HL-60 (cell line): ENCODE measurements around the gene MROH2A.

Experiments used
- DNase-seq, 2 experiments: peaks; one replicate each; pipeline ENCODE4 v3.0.0-alpha.2; 2010 to 2020; ENCODE audit warnings: low read depth in 1 of 2, low spot score in 1 of 2
- H3K27ac ChIP-seq: fragments of 250-450 bp; sonication (Bioruptor Pico); replicated peaks from 2 replicates; pipeline ENCODE4 v1.5.1; 2020; ENCODE audit warnings: mild to moderate bottlenecking, moderate library complexity
- H3K27me3 ChIP-seq: fragments of 250-450 bp; sonication (Bioruptor Pico); 2 replicates; pipeline ENCODE4 v1.5.1; 2021; ENCODE audit warnings: mild to moderate bottlenecking, moderate library complexity; ENCODE audit not compliant: insufficient read depth, poor library complexity, severe bottlenecking
- H3K4me3 ChIP-seq: replicated peaks from 2 replicates; pipeline ENCODE4 v1.5.1; 2011; ENCODE audit warnings: mild to moderate bottlenecking, control low read depth, low read length; ENCODE audit not compliant: insufficient read depth
- GABPA ChIP-seq: IDR thresholded peaks from 2 replicates; pipeline ENCODE4 v1.6.1; 2012; ENCODE audit warnings: low read depth
- POLR2AphosphoS5 ChIP-seq: IDR thresholded peaks from 2 replicates; pipeline ENCODE4 v1.6.1; 2012; ENCODE audit warnings: low read depth
- REST ChIP-seq: IDR thresholded peaks from 2 replicates; pipeline ENCODE4 v1.6.1; 2012; ENCODE audit warnings: low read depth; ENCODE audit not compliant: insufficient replicate concordance
- SPI1 ChIP-seq: IDR thresholded peaks from 2 replicates; pipeline ENCODE4 v1.6.1; 2012; ENCODE audit warnings: low read depth, mild to moderate bottlenecking, borderline replicate concordance
- TF ChIP-seq, protein P1 (sequence below): IDR thresholded peaks from one replicate; pipeline ENCODE4 v1.5.1; 2011; ENCODE audit warnings: low read length, control low read depth, inconsistent platforms; ENCODE audit not compliant: insufficient read depth

Gene MROH2A

DNA sequence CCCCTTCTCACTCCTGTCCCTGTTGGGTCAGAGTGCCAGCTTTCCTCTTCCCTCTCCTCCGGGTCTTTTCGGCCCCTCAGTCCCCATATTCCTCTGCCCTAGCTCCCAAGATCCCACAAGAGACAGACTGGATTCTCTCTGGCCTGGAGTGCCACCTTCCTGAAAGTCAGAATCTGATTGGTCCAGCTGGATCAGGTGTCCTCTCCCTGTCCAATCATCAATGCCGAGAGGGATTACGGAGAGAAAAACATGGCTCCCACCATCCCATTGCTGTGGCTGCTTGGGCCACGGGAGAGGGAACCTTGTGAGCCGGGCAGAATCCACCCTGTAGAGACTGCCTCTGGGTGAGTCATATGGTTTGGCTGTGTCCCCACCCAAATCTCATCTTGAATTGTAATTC is 2.7 kb upstream of the MROH2A start:
- no peaks in the 10 kb centered on the region for H3K27me3 ChIP-seq
- no peak overlapping the region for H3K27ac ChIP-seq
- TF ChIP-seq REST = no peak
- TF ChIP-seq, protein P1, sequence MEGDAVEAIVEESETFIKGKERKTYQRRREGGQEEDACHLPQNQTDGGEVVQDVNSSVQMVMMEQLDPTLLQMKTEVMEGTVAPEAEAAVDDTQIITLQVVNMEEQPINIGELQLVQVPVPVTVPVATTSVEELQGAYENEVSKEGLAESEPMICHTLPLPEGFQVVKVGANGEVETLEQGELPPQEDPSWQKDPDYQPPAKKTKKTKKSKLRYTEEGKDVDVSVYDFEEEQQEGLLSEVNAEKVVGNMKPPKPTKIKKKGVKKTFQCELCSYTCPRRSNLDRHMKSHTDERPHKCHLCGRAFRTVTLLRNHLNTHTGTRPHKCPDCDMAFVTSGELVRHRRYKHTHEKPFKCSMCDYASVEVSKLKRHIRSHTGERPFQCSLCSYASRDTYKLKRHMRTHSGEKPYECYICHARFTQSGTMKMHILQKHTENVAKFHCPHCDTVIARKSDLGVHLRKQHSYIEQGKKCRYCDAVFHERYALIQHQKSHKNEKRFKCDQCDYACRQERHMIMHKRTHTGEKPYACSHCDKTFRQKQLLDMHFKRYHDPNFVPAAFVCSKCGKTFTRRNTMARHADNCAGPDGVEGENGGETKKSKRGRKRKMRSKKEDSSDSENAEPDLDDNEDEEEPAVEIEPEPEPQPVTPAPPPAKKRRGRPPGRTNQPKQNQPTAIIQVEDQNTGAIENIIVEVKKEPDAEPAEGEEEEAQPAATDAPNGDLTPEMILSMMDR = no peak
- TF ChIP-seq SPI1 = no peak
- TF ChIP-seq POLR2AphosphoS5 = no peak
- no peak for TF ChIP-seq GABPA
- no peak overlapping the region for H3K4me3 ChIP-seq
- no peak for DNase-seq

DNA sequence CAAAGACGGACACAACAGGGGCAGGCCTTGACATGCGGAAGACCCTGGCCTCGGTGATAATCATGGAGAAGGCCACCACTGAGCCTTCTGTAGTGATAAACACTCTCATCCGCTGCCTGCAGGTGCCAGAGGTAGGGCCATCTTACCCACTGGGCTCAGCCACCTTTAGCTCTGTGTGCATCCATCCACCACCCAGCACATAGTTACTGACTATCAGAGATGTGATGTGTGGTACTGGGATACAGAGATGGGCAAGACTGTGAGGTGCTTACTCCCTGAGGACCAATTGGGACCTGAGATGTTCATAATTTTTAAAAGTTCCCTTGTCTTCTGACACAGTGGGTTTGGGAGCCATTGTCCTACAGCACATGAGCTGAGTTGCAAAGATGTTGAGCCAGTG is 1.6 kb downstream of the MROH2A start:
- TF ChIP-seq REST = no peak
- Histone ChIP-seq H3K27me3 (no peaks in the 10 kb centered on the region), H3K4me3 (no peak overlapping the region), H3K27ac (no peak overlapping the region)
- DNase-seq = no peak

DNA sequence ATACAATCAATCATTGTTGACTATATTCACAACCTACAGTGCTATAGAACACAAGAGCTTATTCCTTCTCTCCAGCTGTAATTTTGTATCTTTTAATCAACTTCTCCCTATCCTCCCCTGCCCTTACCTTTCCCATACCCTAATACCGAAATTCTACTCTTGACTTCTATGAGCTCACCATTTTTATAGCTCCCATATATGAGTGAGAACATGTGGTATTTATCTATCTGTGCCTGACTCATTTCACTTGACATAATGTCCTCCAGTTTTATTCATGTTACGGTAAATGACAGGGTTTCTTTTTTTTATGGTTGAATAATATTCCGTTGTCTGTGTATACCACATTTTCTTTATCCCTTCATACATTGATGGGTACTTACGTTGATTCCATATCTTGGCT is 2.6 kb downstream of the MROH2A start:
- no peak for DNase-seq
- Histone ChIP-seq H3K27me3 (no peaks in the 10 kb centered on the region), H3K4me3 (no peak overlapping the region), H3K27ac (no peak overlapping the region)
- TF ChIP-seq, protein P1 = no peak
- TF ChIP-seq REST (no peak), GABPA (no peak), POLR2AphosphoS5 (no peak), SPI1 (no peak)

DNA sequence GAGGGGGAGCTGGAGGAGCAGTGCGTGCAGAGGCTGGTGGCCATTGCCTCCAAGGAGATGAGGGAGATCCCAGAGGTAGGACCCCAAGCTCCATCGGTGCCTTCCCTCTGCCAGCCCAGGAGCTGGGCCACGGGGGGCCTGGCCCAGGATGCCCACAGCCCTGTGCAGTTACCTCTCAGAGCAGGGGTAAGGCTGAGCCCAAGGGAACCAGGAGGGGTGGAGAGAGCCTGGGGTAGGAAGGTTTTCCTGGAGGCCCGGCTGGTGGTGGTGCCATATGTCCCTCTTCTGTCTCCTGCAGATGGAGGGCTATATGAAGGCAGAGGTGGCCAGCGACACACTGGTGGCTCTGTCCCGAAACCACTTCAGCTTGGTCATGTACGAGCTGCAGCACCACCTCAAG is 11.4 kb downstream of the MROH2A start:
- Histone ChIP-seq H3K27ac (no peak overlapping the region), H3K4me3 (no peak overlapping the region), H3K27me3 (no peaks in the 10 kb centered on the region)
- DNase-seq = no peak
- no peak for TF ChIP-seq SPI1
- no peak for TF ChIP-seq GABPA
- no peak for TF ChIP-seq REST
- TF ChIP-seq POLR2AphosphoS5 = no peak
- TF ChIP-seq, protein P1 = no peak
